Lower lobe of right lung (tissue), 2 donors: ENCODE data around the gene INSYN2A. TPM values are rescaled to one million over a fixed set of nuclear protein-coding genes. Genes with fewer than 3 reads are reported as not detected.

Source experiments
- ATAC-seq, 2 donors: fragments of 200-7000 bp; cut with Tn5 transposase; one replicate each; pipeline ENCODE4 v1.9.1; 2020 to 2022; ENCODE audit warnings: mild to moderate bottlenecking in 2 of 2, moderate library complexity in 2 of 2
- DNase-seq: peaks from one replicate; pipeline ENCODE4 v3.0.0-alpha.2; 2020
- H3K27ac ChIP-seq: fragments of 200-600 bp; one replicate; pipeline ENCODE4 v1.8.0; 2022
- H3K27me3 ChIP-seq: fragments of 200-600 bp; one replicate; pipeline ENCODE4 v1.8.0; 2022; ENCODE audit warnings: low read depth
- H3K36me3 ChIP-seq: fragments of 200-600 bp; one replicate; pipeline ENCODE4 v1.8.0; 2022; ENCODE audit warnings: mild to moderate bottlenecking
- H3K4me1 ChIP-seq: fragments of 200-600 bp; one replicate; pipeline ENCODE4 v1.8.0; 2022
- H3K4me3 ChIP-seq: fragments of 200-600 bp; one replicate; pipeline ENCODE4 v1.8.0; 2022; ENCODE audit warnings: mild to moderate bottlenecking
- H3K9me3 ChIP-seq: fragments of 200-600 bp; one replicate; pipeline ENCODE4 v1.8.0; 2022
- intact Hi-C: fragments of 100-400 bp; cut with DNase I; formaldehyde crosslinking; loops from one replicate; pipeline ENCODE4 v1.11.0; 2022
- long read RNA-seq: library from polyadenylated mRNA; unstranded; transcript quantifications from one replicate; pipeline ENCODE4 v2.0.0, GENCODE V29; 2021
- total RNA-seq: library from RNA; stranded (reverse); fragmentation: NEBNext Ultra II Directional; extraction: Animal tissue kit (Norgen Biotek cat#: 25700); gene quantifications from one replicate; pipeline ENCODE4 v1.2.1, GENCODE V29; 2021
- TF ChIP-seq, protein P1 (sequence below): fragments of 200-600 bp; IDR thresholded peaks from one replicate; pipeline ENCODE4 v1.8.0; 2022; ENCODE audit warnings: antibody characterized with exemption, mild to moderate bottlenecking
- donor health status: DM: no; HTN: yes; CAD: no; lungs with severe emphysema.

INSYN2A gene, protein sequence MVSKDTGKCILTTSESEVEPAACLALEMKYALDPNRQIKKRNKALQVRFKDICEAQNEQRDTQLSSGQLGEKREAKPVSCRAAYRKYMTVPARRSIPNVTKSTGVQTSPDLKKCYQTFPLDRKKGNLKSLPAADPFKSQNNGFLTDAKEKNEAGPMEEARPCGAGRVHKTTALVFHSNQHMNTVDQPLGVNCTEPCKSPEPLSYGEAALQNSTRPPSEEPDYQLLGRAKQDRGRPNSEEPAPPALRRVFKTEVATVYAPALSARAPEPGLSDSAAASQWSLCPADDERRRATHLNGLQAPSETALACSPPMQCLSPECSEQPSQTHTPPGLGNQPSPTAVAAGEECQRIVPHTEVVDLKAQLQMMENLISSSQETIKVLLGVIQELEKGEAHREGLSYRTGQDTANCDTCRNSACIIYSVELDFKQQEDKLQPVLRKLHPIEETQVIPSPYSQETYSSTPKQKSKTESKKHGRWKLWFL
- not detected for total RNA-seq
- long read RNA-seq, partial matches to known transcripts: 0 of 14 reads
- long read RNA-seq, other reads (novel, unspliced or antisense): 14 of 14 reads

DNA sequence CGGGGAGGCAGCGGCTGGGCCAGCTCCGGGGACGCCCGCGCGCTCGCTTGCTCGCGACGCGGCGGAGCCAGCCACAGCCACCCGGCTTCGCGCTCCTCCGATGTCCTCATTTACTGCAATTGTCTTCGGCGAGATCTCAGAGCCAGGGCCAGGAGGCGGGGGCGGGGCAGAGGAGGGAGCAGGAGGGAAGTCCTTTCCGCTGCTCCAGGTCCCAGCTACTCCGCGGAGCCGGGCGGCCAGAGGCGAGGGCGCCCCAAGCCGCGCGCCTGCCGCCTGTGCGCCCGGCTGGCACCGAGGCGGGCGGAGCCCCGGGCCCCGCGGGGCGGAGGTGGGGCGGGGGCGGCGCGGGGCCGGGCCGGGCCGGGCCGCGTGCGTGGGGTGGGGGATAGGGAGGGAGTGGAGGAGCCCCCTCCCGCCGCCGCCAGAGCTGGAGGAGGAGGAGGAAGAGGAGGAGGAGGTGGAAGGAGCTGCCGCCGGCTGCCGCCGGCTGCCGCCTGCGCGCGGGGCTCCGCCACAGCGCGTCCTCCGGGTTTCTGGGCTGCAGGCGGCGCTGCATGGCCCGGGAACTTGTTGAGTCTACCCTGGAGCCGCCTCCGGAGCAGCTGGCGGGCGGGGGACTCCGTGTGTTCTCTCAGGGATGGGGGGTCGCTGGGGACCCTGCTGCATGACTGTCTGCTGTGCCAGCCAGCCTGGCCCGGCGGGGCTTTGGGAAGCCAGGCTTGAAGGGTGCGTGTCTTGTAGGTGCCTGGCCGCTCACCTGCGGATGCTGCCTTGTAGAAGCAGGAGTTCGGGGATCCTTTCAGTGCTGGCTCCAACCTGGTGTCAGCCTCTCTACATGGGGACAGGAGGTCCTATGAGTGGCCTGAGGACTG, at the start of gene INSYN2A:
Gene INSYN2A (minus strand): TSS at position 310 of the 872 bp plus-strand sequence. CDS start 20,196 bp downstream, outside the sequence.
- Histone ChIP-seq H3K4me1 (peaks cover 17% of the 10 kb centered on the region), H3K27me3 (peaks cover 25% of the 10 kb centered on the region), H3K27ac (no peak within 1 kb of the TSS), H3K36me3 (no peaks in the 10 kb centered on the region), H3K4me3 (peak within 1 kb of the TSS; percentile 45), H3K9me3 (no peaks in the 10 kb centered on the region)
- DNase-seq: no peak
- peak; percentile 15 to 40 for ATAC-seq
- TF ChIP-seq, protein P1, sequence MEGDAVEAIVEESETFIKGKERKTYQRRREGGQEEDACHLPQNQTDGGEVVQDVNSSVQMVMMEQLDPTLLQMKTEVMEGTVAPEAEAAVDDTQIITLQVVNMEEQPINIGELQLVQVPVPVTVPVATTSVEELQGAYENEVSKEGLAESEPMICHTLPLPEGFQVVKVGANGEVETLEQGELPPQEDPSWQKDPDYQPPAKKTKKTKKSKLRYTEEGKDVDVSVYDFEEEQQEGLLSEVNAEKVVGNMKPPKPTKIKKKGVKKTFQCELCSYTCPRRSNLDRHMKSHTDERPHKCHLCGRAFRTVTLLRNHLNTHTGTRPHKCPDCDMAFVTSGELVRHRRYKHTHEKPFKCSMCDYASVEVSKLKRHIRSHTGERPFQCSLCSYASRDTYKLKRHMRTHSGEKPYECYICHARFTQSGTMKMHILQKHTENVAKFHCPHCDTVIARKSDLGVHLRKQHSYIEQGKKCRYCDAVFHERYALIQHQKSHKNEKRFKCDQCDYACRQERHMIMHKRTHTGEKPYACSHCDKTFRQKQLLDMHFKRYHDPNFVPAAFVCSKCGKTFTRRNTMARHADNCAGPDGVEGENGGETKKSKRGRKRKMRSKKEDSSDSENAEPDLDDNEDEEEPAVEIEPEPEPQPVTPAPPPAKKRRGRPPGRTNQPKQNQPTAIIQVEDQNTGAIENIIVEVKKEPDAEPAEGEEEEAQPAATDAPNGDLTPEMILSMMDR: no peak
- intact Hi-C loops: no loop called here

DNA sequence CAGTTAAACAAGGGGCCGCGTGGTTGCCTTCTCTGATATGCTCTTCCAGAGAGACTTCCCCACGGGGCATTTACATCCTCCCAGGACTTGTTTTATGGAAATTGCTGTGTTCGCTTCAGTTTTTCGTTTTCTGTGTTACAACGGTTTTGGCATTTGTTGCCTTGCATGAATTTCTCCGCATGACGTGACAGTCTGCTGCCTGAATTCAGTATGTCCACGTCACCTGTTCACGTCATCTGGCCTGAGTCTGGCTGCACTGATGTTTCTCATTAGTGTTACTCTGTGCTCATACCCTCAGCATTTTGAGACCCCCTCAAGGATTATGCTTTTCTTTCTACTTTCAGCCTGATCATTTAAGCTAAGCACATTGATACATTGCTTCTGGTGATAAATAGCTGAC, 49.1 kb upstream of the INSYN2A start:
- Histone ChIP-seq H3K27ac (no peak overlapping the region), H3K4me1 (no peaks in the 10 kb centered on the region), H3K4me3 (no peak overlapping the region), H3K36me3 (peaks cover 14% of the 10 kb centered on the region), H3K27me3 (no peaks in the 10 kb centered on the region), H3K9me3 (no peaks in the 10 kb centered on the region)
- no peak for DNase-seq
- TF ChIP-seq, protein P1: no peak
- no peak for ATAC-seq
- intact Hi-C loops: no loop called here

DNA sequence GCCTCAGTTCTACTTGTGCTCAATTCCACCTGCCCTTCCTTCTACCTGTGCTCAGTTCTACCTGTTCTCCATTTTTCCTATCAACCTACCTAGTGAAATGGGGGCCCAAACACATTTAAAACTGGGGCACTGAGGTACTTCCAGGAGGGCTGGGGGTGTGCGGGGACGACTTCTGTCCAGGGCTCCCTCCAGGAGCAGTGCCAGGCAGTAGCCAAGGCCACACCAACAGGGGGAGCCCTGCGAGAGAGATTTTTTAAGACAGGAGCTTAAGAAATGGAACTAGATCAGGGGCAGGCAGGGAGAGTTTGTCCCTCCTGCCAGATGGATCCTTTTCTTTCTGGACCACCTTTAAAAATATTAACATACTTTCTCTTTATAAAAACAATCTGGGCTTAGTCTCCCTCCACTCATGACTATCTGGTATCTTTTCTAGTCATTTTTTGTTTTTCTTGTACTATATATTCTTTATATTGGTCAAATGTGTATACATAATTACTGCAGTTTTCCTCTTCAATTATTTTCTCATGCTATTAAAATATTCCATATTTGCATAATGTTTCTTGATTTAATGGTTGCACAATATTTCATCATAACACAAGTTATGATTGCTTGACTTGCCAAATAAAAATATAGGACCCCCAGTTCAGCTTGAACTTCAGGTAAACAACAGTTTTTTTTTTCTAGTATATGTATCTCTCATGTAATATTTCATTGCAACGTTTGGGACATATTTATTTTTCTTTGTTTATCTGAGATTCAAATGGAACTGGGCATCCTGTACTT, 47.3 kb upstream of the INSYN2A start:
- intact Hi-C loops: no loop called here
- TF ChIP-seq, protein P1: peak; percentile 55
- no peaks in the 10 kb centered on the region for H3K27me3 ChIP-seq
- H3K9me3 ChIP-seq: no peaks in the 10 kb centered on the region
- H3K4me1 ChIP-seq: no peaks in the 10 kb centered on the region
- H3K4me3 ChIP-seq: no peak overlapping the region
- DNase-seq (no peak), ATAC-seq (peak; percentile 49 to 63)
- peaks cover 6% of the 10 kb centered on the region for H3K36me3 ChIP-seq
- H3K27ac ChIP-seq: no peak overlapping the region

DNA sequence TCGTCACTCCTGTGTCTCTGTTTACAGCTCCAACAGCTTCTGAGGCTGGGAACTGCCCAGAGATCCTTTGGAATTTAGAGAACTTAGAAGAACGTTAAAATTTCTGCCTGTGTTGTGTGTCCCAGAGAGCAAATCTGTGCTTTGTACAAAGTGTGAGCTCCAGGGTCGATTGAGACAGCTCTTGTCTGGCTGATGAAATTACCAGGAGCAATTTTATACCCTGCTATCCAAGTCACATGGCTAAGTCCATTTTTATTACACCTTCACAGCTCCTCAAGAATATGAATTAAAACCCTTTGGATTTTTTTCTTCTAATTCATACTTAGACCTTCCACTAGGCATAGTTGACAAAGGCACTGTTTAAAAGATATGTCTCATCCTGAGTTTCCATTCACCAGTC, 46.5 kb upstream of the INSYN2A start:
- no peak for ATAC-seq
- H3K27me3 ChIP-seq: no peaks in the 10 kb centered on the region
- intact Hi-C loops: no loop called here
- H3K27ac ChIP-seq: no peak overlapping the region
- H3K9me3 ChIP-seq: no peaks in the 10 kb centered on the region
- TF ChIP-seq, protein P1: no peak
- H3K4me3 ChIP-seq: no peak overlapping the region
- no peak for DNase-seq
- H3K36me3 ChIP-seq: no peaks in the 10 kb centered on the region
- H3K4me1 ChIP-seq: no peaks in the 10 kb centered on the region

DNA sequence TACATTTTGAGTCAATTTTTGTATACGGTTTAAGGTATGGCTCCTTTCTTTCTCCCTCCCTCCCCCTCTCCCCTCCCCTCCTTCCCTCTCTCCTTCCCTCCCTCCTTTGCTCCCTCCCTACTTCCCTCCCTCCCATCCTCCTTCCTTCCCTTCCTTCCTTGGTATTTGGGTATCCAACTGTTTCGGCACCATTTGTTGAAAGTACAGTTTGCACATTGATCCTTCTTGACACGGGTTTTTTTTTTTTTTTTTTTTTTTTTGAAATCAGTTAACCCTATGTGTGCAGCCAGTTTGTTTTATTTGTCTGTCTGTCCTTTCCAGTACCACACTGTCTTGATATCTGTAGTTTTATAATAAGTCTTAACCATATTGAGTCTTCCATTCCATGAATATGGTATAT, 39.9 kb upstream of the INSYN2A start:
- TF ChIP-seq, protein P1: no peak
- Histone ChIP-seq H3K27ac (no peak overlapping the region), H3K4me3 (no peak overlapping the region), H3K9me3 (no peaks in the 10 kb centered on the region), H3K4me1 (no peaks in the 10 kb centered on the region), H3K27me3 (no peaks in the 10 kb centered on the region), H3K36me3 (no peaks in the 10 kb centered on the region)
- DNase-seq: no peak
- ATAC-seq: no peak
- intact Hi-C loops: no loop called here
